Measurements from ENCODE around the gene GNG11. TPM values are rescaled to one million over a fixed set of nuclear protein-coding genes. Genes with fewer than 3 reads are reported as not detected.
"Not testable (repeated sequence)": the region's sequence is repeated elsewhere in the genome, so short reads cannot be mapped to it uniquely, and the experiment has no call there.

GNG11 gene
- total RNA-seq, 2 donors from 2014 or later = 1.3 to 3.1 TPM

- DNase-seq = no peak
- Mint-ChIP-seq H3K27me3 (ENCODE audit: insufficient read depth) (no peaks in the 10 kb centered on the region), H3K36me3 (ENCODE audit: low read depth) (no peaks in the 10 kb centered on the region), H3K4me3 (no peak overlapping the region), H3K4me1 (no peaks in the 10 kb centered on the region), H3K9me3 (no peaks in the 10 kb centered on the region), H3K27ac (no peak overlapping the region)
- no peak overlapping the region for H3K9ac ChIP-seq (ENCODE audit: extremely low read depth, low read length, poor library complexity, severe bottlenecking)
- H3K9me3 ChIP-seq (ENCODE audit: control insufficient read depth, low read length) = no peaks in the 10 kb centered on the region
- TF ChIP-seq CTCF (conservative IDR thresholded peaks at IDR 0.05) = no peak
- H3K36me3 ChIP-seq (ENCODE audit: control insufficient read depth, insufficient read depth, low read length) = no peaks in the 10 kb centered on the region
- no peak overlapping the region for H3K4me3 ChIP-seq (ENCODE audit: low read length)
- no peaks in the 10 kb centered on the region for H3K4me1 ChIP-seq (ENCODE audit: control insufficient read depth, insufficient read depth, low read length)
- no peaks in the 10 kb centered on the region for H3K27me3 ChIP-seq (ENCODE audit: control insufficient read depth, insufficient read depth, low read length, poor library complexity, severe bottlenecking)
- H3K27ac ChIP-seq (ENCODE audit: low read depth, low read length) = no peak overlapping the region
Measured at GRCh38 chr7:93913197-93913596, 8.3 kb upstream of the GNG11 start.

GRCh38 chr7:93914581-93915066 is 6.9 kb upstream of the GNG11 start:
- no peak for DNase-seq
- no peak overlapping the region for H3K4me3 ChIP-seq (ENCODE audit: low read length)
- Mint-ChIP-seq H3K4me1 (no peaks in the 10 kb centered on the region), H3K4me3 (no peak overlapping the region), H3K27me3 (ENCODE audit: insufficient read depth) (no peaks in the 10 kb centered on the region), H3K36me3 (ENCODE audit: low read depth) (no peaks in the 10 kb centered on the region), H3K27ac (no peak overlapping the region), H3K9me3 (no peaks in the 10 kb centered on the region)
- no peak for TF ChIP-seq CTCF (conservative IDR thresholded peaks at IDR 0.05)
- no peaks in the 10 kb centered on the region for H3K36me3 ChIP-seq (ENCODE audit: control insufficient read depth, insufficient read depth, low read length)
- no peak overlapping the region for H3K9ac ChIP-seq (ENCODE audit: extremely low read depth, low read length, poor library complexity, severe bottlenecking)
- H3K27me3 ChIP-seq (ENCODE audit: control insufficient read depth, insufficient read depth, low read length, poor library complexity, severe bottlenecking) = no peaks in the 10 kb centered on the region
- no peaks in the 10 kb centered on the region for H3K9me3 ChIP-seq (ENCODE audit: control insufficient read depth, low read length)
- H3K27ac ChIP-seq (ENCODE audit: low read depth, low read length) = no peak overlapping the region
- 94 to 100% methylated on average over 1 to 7 of the region's 7 CpGs for WGBS, 2 experiments (ENCODE audit: insufficient coverage in 1 of 2, insufficient read length in 1 of 2)
- no peaks in the 10 kb centered on the region for H3K4me1 ChIP-seq (ENCODE audit: control insufficient read depth, insufficient read depth, low read length)

GRCh38 chr7:93915206-93915842 is 6.2 kb upstream of the GNG11 start:
- H3K4me1 Mint-ChIP-seq; H3K4me1 ChIP-seq (ENCODE audit: control insufficient read depth, insufficient read depth, low read length); H3K36me3 Mint-ChIP-seq (ENCODE audit: low read depth): not testable (repeated sequence)

GRCh38 chr7:93915888-93916287 is 5.6 kb upstream of the GNG11 start:
- not testable (repeated sequence) for H3K9me3 ChIP-seq (ENCODE audit: control insufficient read depth, low read length); DNase-seq; H3K27ac ChIP-seq (ENCODE audit: low read depth, low read length); H3K27me3 ChIP-seq (ENCODE audit: control insufficient read depth, insufficient read depth, low read length, poor library complexity, severe bottlenecking); H3K9ac ChIP-seq (ENCODE audit: extremely low read depth, low read length, poor library complexity, severe bottlenecking); H3K27ac Mint-ChIP-seq; H3K4me1 Mint-ChIP-seq; H3K4me3 Mint-ChIP-seq; H3K9me3 Mint-ChIP-seq; H3K27me3 Mint-ChIP-seq (ENCODE audit: insufficient read depth); H3K4me1 ChIP-seq (ENCODE audit: control insufficient read depth, insufficient read depth, low read length); H3K36me3 Mint-ChIP-seq (ENCODE audit: low read depth); H3K36me3 ChIP-seq (ENCODE audit: control insufficient read depth, insufficient read depth, low read length); H3K4me3 ChIP-seq (ENCODE audit: low read length)

More at GRCh38 chr7:93915206-93915842, 6.2 kb upstream of the GNG11 start:
- not testable (repeated sequence) for H3K27ac ChIP-seq (ENCODE audit: low read depth, low read length); DNase-seq; H3K4me3 Mint-ChIP-seq; H3K9me3 ChIP-seq (ENCODE audit: control insufficient read depth, low read length); H3K27ac Mint-ChIP-seq; H3K27me3 ChIP-seq (ENCODE audit: control insufficient read depth, insufficient read depth, low read length, poor library complexity, severe bottlenecking); H3K9ac ChIP-seq (ENCODE audit: extremely low read depth, low read length, poor library complexity, severe bottlenecking); H3K36me3 ChIP-seq (ENCODE audit: control insufficient read depth, insufficient read depth, low read length); H3K4me3 ChIP-seq (ENCODE audit: low read length); H3K9me3 Mint-ChIP-seq; H3K27me3 Mint-ChIP-seq (ENCODE audit: insufficient read depth)
- no CpG with 5 or more reads among the region's 3 CpGs for WGBS, 2 experiments (ENCODE audit: insufficient coverage in 1 of 2, insufficient read length in 1 of 2)

- not testable (repeated sequence) for H3K4me3 ChIP-seq (ENCODE audit: low read length); H3K9ac ChIP-seq (ENCODE audit: extremely low read depth, low read length, poor library complexity, severe bottlenecking); H3K4me1 ChIP-seq (ENCODE audit: control insufficient read depth, insufficient read depth, low read length); H3K9me3 ChIP-seq (ENCODE audit: control insufficient read depth, low read length); H3K36me3 Mint-ChIP-seq (ENCODE audit: low read depth); H3K36me3 ChIP-seq (ENCODE audit: control insufficient read depth, insufficient read depth, low read length); H3K27ac Mint-ChIP-seq; H3K4me3 Mint-ChIP-seq; H3K27ac ChIP-seq (ENCODE audit: low read depth, low read length); H3K27me3 ChIP-seq (ENCODE audit: control insufficient read depth, insufficient read depth, low read length, poor library complexity, severe bottlenecking); H3K27me3 Mint-ChIP-seq (ENCODE audit: insufficient read depth); DNase-seq; H3K4me1 Mint-ChIP-seq; H3K9me3 Mint-ChIP-seq
- 90% methylated on average over 3 of the region's 4 CpGs; no CpG with 5 or more reads in 1 of the 2 experiments for WGBS, 2 experiments (ENCODE audit: insufficient coverage in 1 of 2, insufficient read length in 1 of 2)
Measured at GRCh38 chr7:93916315-93916714, 5.2 kb upstream of the GNG11 start.

All from endodermal cell (in vitro differentiated cells).